SU-DHL-6 (cell line): ENCODE results near the gene RGS6.
"Not testable (repeated sequence)": the region's sequence is repeated elsewhere in the genome, so short reads cannot be mapped to it uniquely, and the experiment has no call there.

Experiments used
- H2AFZ ChIP-seq: fragments of 200-600 bp; sonication (generic); 2 replicates; pipeline ENCODE4 v1.6.1; 2014; ENCODE audit warnings: low read depth, mild to moderate bottlenecking, moderate library complexity, mixed read lengths, antibody characterized with exemption, low read length; ENCODE audit not compliant: severe bottlenecking
- H3F3A ChIP-seq: fragments of 200-600 bp; shearing (Covaris generic); 2 replicates; pipeline ENCODE4 v1.6.0; 2016; ENCODE audit warnings: antibody characterized with exemption, mild to moderate bottlenecking; ENCODE audit not compliant: insufficient read depth
- H3K27ac ChIP-seq: fragments of 200-600 bp; sonication (generic); 2 replicates; pipeline ENCODE4 v1.5.1; 2016; ENCODE audit warnings: low read depth, mild to moderate bottlenecking, low read length, moderate library complexity, mixed read lengths
- H3K27me3 ChIP-seq: fragments of 200-600 bp; sonication (generic), shearing (Covaris generic); 2 replicates; pipeline ENCODE4 v1.6.0; 2014; ENCODE audit warnings: mild to moderate bottlenecking, low read length
- H3K36me3 ChIP-seq: fragments of 200-600 bp; sonication (generic); 2 replicates; pipeline ENCODE4 v1.6.1; 2014; ENCODE audit warnings: mild to moderate bottlenecking, low read length, mixed read lengths
- H3K4me2 ChIP-seq: fragments of 300-600, 200-600 bp; shearing (Covaris generic), sonication (generic); 2 replicates; pipeline ENCODE4 v1.6.0; 2014; ENCODE audit warnings: low read length, low read depth, mild to moderate bottlenecking; ENCODE audit not compliant: poor library complexity, severe bottlenecking
- H3K4me3 ChIP-seq: fragments of 200-600 bp; sonication (generic); 2 replicates; pipeline ENCODE4 v1.5.1; 2014; ENCODE audit warnings: antibody characterized with exemption, low read length, mild to moderate bottlenecking, mixed read lengths; ENCODE audit not compliant: insufficient read depth, poor library complexity, severe bottlenecking
- H3K79me2 ChIP-seq: fragments of 200-600 bp; sonication (generic); 2 replicates; pipeline ENCODE4 v1.6.1; 2014; ENCODE audit warnings: mild to moderate bottlenecking, low read length, moderate library complexity; ENCODE audit not compliant: insufficient read depth
- H3K9ac ChIP-seq: fragments of 200-600 bp; sonication (generic); 2 replicates; pipeline ENCODE4 v1.7.0; 2014; ENCODE audit warnings: mild to moderate bottlenecking, low read length
- H3K9me2 ChIP-seq: fragments of 200-600 bp; sonication (generic); replicated peaks from 2 replicates; pipeline ENCODE4 v1.6.1; 2014; ENCODE audit warnings: low read length; ENCODE audit not compliant: insufficient read depth
- H3K9me3 ChIP-seq: fragments of 200-600 bp; sonication (generic); 2 replicates; pipeline ENCODE4 v1.6.1; 2014; ENCODE audit warnings: low read length, mixed read lengths; ENCODE audit not compliant: insufficient read depth
- H4K20me1 ChIP-seq: fragments of 200-600 bp; sonication (generic); 2 replicates; pipeline ENCODE4 v1.6.1; 2014; ENCODE audit warnings: low read depth, mild to moderate bottlenecking, antibody characterized with exemption, low read length, moderate library complexity, mixed read lengths
- EZH2phosphoT487 ChIP-seq: fragments of 200-600 bp; sonication (generic), shearing (Covaris generic); conservative IDR thresholded peaks from 2 replicates; pipeline ENCODE4 v1.6.1; 2018; ENCODE audit warnings: mild to moderate bottlenecking, antibody characterized with exemption, low read length, moderate library complexity, mixed read lengths
- TF ChIP-seq, protein P1 (sequence below): fragments of 200-600 bp; sonication (generic); IDR thresholded peaks from one replicate; pipeline ENCODE4 v1.5.1; 2017; ENCODE audit warnings: antibody characterized with exemption, mild to moderate bottlenecking, low read length, moderate library complexity; ENCODE audit not compliant: insufficient read depth, poor library complexity, severe bottlenecking

RGS6 gene

GRCh38 chr14:71932229-71932981 lies at the start of gene RGS6:
RGS6 (plus strand) TSS chr14:71932429.
- Histone ChIP-seq H3K27me3 (0 out of 2 replicates have a peak, but pooled peaks cover 5% of the 10 kb centered on the region), H2AFZ (no peak within 1 kb of the TSS), H3K4me3 (no peak within 1 kb of the TSS), H4K20me1 (no peaks in the 10 kb centered on the region), H3K4me2 (no peak within 1 kb of the TSS), H3F3A (no peaks in the 10 kb centered on the region), H3K79me2 (no peaks in the 10 kb centered on the region), H3K9me2 (no peaks in the 10 kb centered on the region), H3K9me3 (no peaks in the 10 kb centered on the region), H3K9ac (no peak within 1 kb of the TSS), H3K27ac (no peak within 1 kb of the TSS), H3K36me3 (no peaks in the 10 kb centered on the region)
- TF ChIP-seq EZH2phosphoT487 = no peak
- TF ChIP-seq, protein P1, sequence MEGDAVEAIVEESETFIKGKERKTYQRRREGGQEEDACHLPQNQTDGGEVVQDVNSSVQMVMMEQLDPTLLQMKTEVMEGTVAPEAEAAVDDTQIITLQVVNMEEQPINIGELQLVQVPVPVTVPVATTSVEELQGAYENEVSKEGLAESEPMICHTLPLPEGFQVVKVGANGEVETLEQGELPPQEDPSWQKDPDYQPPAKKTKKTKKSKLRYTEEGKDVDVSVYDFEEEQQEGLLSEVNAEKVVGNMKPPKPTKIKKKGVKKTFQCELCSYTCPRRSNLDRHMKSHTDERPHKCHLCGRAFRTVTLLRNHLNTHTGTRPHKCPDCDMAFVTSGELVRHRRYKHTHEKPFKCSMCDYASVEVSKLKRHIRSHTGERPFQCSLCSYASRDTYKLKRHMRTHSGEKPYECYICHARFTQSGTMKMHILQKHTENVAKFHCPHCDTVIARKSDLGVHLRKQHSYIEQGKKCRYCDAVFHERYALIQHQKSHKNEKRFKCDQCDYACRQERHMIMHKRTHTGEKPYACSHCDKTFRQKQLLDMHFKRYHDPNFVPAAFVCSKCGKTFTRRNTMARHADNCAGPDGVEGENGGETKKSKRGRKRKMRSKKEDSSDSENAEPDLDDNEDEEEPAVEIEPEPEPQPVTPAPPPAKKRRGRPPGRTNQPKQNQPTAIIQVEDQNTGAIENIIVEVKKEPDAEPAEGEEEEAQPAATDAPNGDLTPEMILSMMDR = no peak

DNA sequence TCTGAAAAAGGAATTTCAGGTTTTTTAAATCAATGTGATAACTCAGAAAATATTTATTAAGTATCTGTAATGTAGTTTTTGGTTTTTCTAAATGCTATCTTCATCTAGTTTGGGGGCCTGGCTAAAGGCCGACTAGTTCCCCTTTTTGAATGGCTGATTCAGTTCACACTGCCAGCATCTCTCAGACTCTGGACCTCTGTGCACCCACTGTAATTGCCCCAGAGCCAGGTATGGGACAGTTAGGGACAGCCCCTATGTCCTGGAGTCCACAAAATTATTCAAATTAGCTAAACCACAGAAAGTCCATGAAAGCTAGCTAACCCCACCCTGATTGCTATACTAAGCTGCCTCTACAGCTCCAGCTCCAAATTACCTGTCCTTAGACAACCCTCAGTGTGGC lies 49.1 kb upstream of the RGS6 start:
- H4K20me1 ChIP-seq = no peaks in the 10 kb centered on the region
- no peaks in the 10 kb centered on the region for H3F3A ChIP-seq
- no peak overlapping the region for H3K9ac ChIP-seq
- H3K9me3 ChIP-seq = no peaks in the 10 kb centered on the region
- no peaks in the 10 kb centered on the region for H3K36me3 ChIP-seq
- no peaks in the 10 kb centered on the region for H3K9me2 ChIP-seq
- no peak overlapping the region for H2AFZ ChIP-seq
- TF ChIP-seq, protein P1 = no peak
- no peak for TF ChIP-seq EZH2phosphoT487
- no peak overlapping the region for H3K4me2 ChIP-seq
- H3K4me3 ChIP-seq = no peak overlapping the region
- H3K79me2 ChIP-seq = no peaks in the 10 kb centered on the region
- H3K27me3 ChIP-seq = no peaks in the 10 kb centered on the region
- H3K27ac ChIP-seq = no peak overlapping the region

- H3K9me3 ChIP-seq = no peaks in the 10 kb centered on the region
- no peak overlapping the region for H3K4me2 ChIP-seq
- H3K36me3 ChIP-seq = no peaks in the 10 kb centered on the region
- no peak for TF ChIP-seq EZH2phosphoT487
- TF ChIP-seq, protein P1 = no peak
- H3K4me3 ChIP-seq = no peak overlapping the region
- H3F3A ChIP-seq = no peaks in the 10 kb centered on the region
- no peak overlapping the region for H2AFZ ChIP-seq
- no peaks in the 10 kb centered on the region for H4K20me1 ChIP-seq
- H3K9ac ChIP-seq = no peak overlapping the region
- H3K27me3 ChIP-seq = no peaks in the 10 kb centered on the region
- H3K27ac ChIP-seq = no peak overlapping the region
- no peaks in the 10 kb centered on the region for H3K9me2 ChIP-seq
- no peaks in the 10 kb centered on the region for H3K79me2 ChIP-seq
These were observed 46.9 kb upstream of the RGS6 start for GRCh38 chr14:71885301-71885700.

DNA sequence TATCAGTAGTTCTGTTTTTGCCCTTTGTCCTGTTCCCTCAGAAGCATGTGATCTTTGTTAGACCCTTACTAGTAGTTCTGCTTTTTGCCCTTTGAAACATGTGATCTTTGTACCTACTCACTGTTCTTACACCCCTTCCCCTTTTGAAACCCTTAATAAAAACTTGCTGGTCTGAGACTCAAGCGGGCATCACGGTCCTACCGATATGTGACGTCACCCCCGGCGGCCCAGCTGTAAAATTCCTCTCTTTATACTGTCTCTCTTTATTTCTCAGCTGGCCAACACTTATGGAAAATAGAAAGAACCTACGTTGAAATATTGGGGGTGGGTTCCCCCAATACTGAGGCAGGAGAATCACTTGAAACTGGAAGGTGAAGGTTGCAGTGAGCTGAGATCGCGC lies 44.4 kb upstream of the RGS6 start:
- H3K9me3 ChIP-seq, H3K4me2 ChIP-seq, H3K27me3 ChIP-seq, H3K9me2 ChIP-seq, H3K36me3 ChIP-seq, H3K27ac ChIP-seq, H3K79me2 ChIP-seq, H3F3A ChIP-seq, H4K20me1 ChIP-seq, H3K9ac ChIP-seq, H3K4me3 ChIP-seq, H2AFZ ChIP-seq: not testable (repeated sequence)
